GM12892 (cell line): ENCODE data around the gene CDH4.
A peak's percentile ranks its signal among the peaks of the same experiment; 100 is the strongest.

Source experiments
- DNase-seq: peaks from one replicate; pipeline ENCODE4 v3.0.0; 2011; ENCODE audit not compliant: insufficient read length
- FAIRE-seq: peaks from 2 replicates; lab custom pipeline; 2011; peaks lifted over from hg19 to GRCh38; lab: Jason Lieb, UNC
- POLR2A ChIP-seq: IDR thresholded peaks from 2 replicates; pipeline ENCODE4 v1.6.1; 2011; ENCODE audit warnings: low read depth, low read length, control low read depth
- POLR2AphosphoS5 ChIP-seq: IDR thresholded peaks from 2 replicates; pipeline ENCODE4 v1.6.1; 2011; ENCODE audit warnings: low read depth, low read length, control low read depth
- TAF1 ChIP-seq: IDR thresholded peaks from 2 replicates; pipeline ENCODE4 v1.6.1; 2011; ENCODE audit warnings: low read depth, mild to moderate bottlenecking, control low read depth, low read length, borderline replicate concordance

Gene CDH4

DNA sequence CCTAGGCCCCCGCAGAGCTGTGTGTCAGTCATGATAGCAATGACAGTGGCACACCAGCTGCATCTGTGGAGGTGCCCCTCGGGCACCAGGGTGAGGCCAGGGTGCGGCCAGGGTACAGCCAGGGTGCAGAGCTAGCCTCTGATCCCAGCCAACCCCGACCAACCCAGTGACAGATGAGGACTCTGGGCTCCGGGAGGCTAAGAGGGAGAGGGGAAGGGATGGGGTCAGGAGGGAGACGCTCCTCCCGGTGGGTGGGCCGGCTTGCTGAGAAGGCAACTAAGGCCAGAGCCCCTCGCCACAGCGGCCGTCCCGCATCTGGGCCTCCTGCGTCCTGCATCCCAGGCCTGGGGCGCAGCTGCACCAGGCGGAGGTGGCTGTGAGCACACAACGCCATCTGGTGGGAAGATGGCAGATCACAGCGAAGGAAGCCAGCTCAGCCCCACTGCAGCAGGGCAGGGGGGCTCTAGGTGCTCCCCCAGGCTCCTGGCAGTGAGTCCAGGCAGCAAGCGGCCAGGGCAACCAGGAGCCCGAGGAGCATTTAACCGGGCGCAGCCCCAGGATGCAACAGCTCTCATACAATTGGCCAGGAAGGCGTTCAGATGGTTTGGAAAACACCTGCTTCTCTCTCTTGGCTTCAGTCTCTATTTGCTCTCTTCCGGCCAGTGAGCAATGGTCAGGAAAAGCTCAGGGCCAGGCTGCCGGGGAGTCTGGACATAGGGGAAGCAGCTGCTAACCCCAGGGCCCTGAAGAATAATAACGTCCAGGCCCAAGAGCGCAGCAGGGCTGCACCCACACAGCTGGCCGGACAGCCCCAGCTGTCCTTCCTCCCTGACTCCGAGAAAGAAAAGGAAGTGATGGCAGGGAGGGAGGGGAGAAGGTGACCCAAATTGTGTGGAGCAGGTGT, 644.2 kb downstream of the CDH4 start:
- DNase-seq = peak; percentile 78
- TF ChIP-seq POLR2AphosphoS5 = no peak
- TF ChIP-seq TAF1 = no peak
- no peak for TF ChIP-seq POLR2A
- no peak for FAIRE-seq

DNA sequence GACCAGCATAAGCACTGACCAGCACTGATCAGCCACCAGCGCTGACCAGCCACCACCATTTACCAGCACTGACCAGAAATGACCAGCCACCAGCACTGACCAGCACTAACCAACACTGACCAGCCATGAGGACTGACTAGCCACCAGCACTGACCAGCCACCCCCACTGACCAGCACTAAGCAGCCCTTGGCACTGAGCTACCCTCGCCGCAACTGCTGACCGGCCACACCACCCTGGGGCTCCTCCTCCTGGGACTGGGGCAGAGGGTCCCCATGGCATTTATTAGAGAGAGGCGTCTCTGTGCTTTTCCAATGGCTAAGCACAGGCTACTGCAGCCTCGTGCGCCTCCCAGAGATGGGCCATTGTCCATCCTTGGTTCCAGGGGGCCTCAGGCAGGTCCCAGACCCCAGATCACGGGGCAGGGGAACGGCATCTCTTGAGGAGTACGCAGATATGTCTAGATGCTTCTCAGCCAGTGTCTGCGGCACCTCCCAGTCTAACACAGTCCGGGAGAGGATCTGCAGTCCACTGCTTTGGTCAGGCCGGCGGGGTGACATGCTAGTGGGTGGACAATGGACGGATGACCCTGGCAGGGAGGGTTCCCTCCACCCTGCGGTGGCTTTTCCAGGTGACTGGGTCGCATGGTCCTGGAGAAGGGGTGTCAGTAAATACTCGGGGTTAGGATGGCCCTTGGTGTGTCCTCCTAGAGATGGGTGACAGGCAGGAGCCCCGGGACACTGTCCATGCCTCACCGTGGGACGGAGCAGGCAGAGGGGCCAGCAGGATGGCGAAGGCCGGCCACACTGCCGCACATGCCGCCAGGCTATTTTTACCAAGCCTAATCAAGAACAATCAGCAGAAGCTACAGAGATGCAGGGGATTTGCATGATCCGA, 645.6 kb downstream of the CDH4 start:
- no peak for TF ChIP-seq POLR2A
- no peak for TF ChIP-seq POLR2AphosphoS5
- no peak for TF ChIP-seq TAF1
- no peak for FAIRE-seq
- DNase-seq = no peak

DNA sequence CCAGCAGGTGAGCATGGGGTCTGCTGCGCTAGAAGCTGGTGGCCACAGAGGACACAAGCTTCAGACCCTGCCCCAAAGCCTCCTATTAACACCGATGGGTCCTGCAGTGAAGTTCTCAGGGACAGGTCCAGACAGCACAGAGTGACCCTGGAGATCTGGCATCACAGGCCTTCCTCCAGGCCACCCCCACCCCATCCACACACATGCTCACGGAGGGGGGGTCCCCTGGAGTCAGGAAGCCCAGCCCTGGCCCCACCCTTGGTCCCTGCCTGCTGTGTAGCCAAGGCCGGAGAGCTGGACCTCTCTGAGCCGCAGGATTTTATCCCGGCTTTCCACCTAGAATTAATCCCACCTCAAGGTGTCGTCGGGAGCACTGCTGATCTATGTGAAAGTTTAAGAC, 646.3 kb downstream of the CDH4 start:
- TF ChIP-seq TAF1 = no peak
- TF ChIP-seq POLR2AphosphoS5 = no peak
- no peak for TF ChIP-seq POLR2A
- FAIRE-seq (no peak), DNase-seq (no peak)

DNA sequence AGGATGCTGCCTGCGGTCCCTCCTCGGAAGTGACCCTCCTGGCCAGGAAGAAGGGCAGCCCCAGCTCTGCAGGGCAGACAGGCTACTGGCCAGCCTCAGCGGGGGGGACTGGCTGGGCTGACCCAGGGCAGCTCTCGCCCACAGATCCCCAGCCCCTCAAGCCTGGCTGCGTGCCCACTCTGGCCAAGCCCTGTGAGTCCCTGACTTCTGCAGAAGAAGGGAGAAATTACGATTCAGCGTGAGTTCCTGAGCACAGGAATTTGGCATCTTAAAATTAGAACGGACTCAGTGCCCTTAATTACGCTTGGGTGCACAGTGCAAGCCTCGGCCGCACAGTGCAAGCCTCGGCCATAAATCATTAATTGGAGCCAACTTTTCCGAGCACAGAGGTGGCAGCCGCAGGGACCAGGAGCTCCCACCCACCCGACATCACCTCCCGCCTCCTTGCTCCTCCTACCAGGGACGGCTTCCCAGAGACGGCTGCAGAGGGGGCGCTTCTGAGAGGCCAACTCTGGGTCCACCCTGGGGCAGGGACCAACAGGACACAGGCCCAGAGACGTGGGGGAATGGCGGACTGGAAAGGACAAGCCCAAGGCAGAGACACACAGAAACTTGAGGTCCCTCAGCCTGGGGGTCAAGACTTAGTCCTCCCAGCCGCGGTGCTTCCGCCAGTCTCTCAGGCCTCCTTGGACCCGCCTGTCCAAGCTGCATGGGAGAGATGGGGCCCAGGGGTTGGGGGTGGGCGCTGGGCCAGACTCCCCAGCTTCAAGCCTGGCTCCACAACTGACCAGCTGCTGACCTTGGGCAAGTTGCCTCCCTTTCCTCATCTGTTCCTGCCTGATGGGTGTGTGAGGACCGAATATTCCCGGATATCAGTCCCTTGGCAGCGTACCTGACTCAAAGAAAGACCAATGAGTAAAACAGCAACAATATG, 648.2 kb downstream of the CDH4 start:
- FAIRE-seq (no peak), DNase-seq (no peak)
- TF ChIP-seq TAF1 (no peak), POLR2AphosphoS5 (no peak), POLR2A (no peak)

DNA sequence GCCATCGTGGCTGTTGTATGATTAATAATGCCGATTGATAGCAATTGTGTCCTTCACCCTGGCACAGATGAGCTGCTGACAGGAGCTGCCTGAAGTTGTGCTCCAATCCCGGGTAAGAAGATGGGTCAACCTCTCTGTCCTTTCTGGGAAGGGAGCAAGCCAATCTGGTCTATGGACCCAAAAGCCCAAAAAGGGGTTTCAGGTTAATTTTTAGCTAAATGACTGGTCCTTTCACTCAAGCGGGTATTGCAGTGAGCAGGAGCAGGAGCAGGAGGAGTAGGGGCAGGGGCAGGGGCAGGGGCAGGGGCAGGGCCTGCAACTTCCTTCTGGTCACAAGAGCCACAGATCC, 648.9 kb downstream of the CDH4 start:
- TF ChIP-seq TAF1 (no peak), POLR2A (no peak), POLR2AphosphoS5 (no peak)
- no peak for DNase-seq
- no peak for FAIRE-seq

DNA sequence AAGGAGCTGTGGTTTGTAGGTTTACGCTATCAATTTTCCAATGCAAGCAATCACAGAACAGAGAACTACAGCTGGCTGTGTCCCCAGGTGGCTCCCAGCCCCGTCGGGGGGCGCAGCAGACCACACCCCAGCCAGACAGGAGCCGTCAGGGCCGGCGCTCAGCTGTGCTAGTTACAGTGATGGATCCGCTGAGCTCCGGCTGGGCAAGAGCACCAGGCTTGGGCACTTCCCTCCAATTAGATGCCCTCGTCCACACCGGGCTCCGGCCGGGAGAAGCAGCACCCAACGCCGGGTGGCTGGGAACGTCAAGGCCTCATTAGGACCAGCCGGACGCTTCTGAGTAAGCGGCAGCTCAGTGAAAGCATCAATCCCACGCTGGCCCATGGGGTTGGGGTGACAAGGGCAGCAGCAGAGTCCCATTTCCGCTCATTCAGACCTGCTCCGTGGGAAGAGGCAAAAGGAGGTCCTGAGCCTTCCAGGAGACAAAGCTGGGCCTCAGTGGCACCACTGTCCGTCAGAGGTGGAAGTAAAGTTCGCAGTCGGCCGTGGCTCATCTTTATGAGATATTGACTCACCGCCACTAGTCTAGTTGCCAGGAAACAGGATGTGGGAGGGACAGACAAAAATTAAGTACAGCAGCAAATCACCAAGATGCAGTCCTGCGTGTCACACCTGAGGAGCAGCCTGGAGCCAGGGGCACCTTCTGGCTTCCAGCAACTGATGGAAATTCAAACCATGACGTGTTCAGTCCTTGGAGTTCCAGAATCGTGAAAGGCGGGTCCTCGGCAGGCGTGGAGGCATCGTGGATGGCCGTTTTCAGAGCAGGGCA, 649.5 kb downstream of the CDH4 start:
- DNase-seq = no peak
- no peak for FAIRE-seq
- TF ChIP-seq POLR2A (no peak), TAF1 (no peak), POLR2AphosphoS5 (no peak)

DNA sequence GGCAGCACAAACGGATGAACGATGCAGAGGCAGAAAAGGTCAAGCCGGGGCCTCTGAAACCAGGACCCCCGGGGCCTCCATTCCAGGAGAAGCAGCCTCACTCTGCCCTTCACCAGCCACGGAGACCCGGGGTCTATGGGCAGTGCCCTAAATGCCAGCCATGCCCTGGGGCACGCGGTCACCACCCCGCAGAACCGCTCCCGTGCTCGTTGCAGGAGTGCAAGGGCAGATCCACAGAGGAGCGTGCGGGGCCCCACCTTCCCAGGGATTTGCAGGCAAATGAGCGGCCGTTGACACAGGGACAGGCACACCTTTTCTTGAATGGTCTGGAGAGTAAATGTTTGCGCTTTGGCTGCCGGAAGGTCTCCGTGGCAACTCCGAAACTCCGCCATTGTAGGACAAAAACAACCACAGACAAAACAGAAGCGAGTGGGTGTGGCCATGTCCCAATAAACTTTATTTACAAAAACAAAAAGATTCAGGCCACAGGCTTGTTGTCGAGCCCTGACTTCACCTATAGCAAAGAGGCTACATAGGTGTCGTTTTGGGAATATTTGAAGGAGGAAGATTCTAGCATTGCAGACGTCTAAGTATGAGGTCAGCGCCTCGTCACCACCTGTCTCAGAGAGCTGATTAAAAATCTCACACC, 650.3 kb downstream of the CDH4 start:
- no peak for FAIRE-seq
- no peak for DNase-seq
- no peak for TF ChIP-seq POLR2A
- TF ChIP-seq TAF1 = no peak
- TF ChIP-seq POLR2AphosphoS5 = no peak

DNA sequence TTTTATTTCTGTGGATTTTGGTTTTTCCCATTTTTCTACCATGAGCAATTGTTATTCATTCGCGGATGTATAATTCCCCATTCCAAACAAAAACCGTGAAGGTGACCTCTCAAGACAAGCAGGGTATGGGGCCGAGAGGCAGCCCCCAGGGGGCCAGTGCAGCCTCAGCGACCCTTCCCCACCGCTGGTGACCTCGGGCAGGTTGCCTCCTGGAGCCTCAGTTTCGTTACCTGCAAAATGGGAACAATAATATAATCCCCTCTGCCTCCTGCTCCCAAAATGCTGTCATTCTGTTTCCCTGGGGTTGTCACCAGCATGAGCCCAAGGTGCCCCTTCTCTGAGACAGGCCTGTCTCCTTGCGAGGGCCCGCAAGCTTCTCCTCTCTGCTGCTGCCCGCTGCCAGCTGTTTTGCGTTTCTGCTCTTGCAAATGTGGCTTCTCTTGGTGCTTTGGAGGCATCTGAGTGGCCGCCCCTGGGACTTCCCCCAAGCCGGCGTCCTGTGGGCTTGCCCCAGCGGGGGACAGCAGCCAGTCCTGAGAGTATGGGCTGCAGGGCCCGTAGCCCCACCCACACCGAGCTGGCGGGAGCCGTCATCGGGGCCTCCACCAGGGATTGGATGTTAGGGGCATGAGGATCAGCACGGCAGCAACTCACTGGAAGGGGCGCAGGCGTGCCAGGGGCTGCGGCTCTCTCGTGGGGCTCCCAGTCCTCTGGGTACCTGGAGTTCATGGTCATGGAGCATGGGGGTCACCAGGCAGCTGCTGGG, 651.7 kb downstream of the CDH4 start:
- FAIRE-seq (no peak), DNase-seq (no peak)
- TF ChIP-seq POLR2AphosphoS5 = no peak
- TF ChIP-seq POLR2A = no peak
- TF ChIP-seq TAF1 = no peak

DNA sequence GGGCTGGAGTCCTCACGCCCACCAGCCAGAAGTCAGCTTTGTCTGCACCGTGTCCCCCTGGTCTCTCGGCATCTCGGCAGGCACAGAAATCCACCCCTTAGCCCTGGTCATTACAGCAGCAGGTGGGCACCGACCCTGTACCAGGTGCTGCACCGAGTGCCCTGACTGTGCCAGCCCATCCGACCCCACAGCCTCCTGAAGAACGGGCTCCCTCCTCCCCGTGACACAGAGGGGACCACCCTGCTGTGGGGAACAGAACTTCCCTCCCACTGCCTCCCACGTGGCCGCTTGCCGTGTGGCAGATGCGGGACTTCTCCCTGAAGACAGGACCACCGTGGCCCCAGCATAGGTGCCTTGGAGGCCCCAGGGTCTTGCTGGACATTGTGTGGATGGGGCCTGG, 652.4 kb downstream of the CDH4 start:
- no peak for TF ChIP-seq POLR2A
- TF ChIP-seq POLR2AphosphoS5 = no peak
- no peak for TF ChIP-seq TAF1
- DNase-seq (no peak), FAIRE-seq (no peak)

DNA sequence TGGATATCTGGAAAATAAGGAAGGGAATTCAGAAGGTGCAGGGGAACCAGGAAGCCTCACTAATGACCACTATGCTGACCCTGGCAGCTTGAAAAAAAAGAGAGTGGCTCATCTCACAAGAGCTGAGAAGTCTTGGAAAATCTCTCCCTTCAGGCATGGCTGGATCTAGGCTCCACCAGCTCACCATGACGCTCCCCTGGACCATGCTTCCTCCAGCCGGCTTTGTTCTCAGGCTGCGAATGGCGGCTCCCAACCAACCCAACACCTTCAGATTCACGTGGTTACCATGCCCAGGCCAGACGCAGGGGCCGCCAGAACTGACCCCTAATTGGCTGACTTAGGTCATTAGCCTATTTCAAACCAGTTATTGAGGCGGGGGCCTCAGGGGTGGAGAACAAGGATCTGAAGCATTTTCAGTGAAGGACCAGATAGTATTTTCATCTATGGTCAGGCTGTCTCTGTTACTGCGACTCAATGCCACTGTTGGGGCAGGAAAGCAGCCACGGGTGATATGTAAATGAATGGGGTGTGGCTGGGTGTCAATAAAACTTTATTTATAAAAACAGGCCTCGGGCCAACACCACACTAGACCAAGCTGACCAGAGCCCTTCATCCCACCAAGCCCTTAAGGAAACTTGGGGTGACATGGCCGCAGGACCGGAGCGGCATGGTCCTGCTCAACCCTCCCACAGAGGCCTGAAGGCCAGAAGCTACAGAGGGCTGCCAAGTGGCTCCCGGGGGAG, 653.9 kb downstream of the CDH4 start:
- FAIRE-seq (no peak), DNase-seq (no peak)
- TF ChIP-seq POLR2AphosphoS5 (no peak), POLR2A (no peak), TAF1 (no peak)
